K562 (cell line): Measurements from ENCODE around the gene ANKRD11. TPM values are rescaled to one million over a fixed set of nuclear protein-coding genes. Genes with fewer than 3 reads are reported as not detected.

Experiments used
- polyA plus RNA-seq, 8 experiments: library from polyadenylated mRNA; depleted of rRNA in 4 of 8; stranded (reverse) in 5 of 8; unstranded in 3 of 8; fragments of >200 nt; fragmentation: Nextera tagmentation in 2 of 8; fragmentation: Illumina TruSeq in 1 of 8; extraction: Ambion mirVana in 2 of 8; extraction: Trizol in 1 of 8; gene quantifications; 2 replicates each; pipeline versions ENCODE4 v1.2.1 to v1.2.3, GENCODE V29; 2011 to 2014; ENCODE audit warnings: inconsistent platforms in 1 of 8, missing spikeins in 1 of 8
- total RNA-seq, 7 experiments: library from RNA; depleted of rRNA in 6 of 7; stranded (reverse); fragments of >200 nt in 6 of 7; fragmentation: Illumina TruSeq in 2 of 7; extraction: Trizol in 2 of 7; gene quantifications; 2 replicates each; pipeline versions ENCODE4 v1.2.1 to v1.2.3, GENCODE V29; 2011 to 2021; ENCODE audit warnings: low replicate concordance in 1 of 7
- TF ChIP-seq, protein P1 (sequence below): fragments of 250-450 bp; sonication (Bioruptor Pico); IDR thresholded peaks from 2 replicates; pipeline ENCODE4 v1.4.0; 2020
- TF ChIP-seq, protein P2 (sequence below): sonication (generic); formaldehyde crosslinking; IDR thresholded peaks from 2 replicates; pipeline ENCODE4 v1.8.1; 2022; ENCODE audit warnings: missing genetic modification reagents

Gene ANKRD11
- total and polyA plus RNA-seq, 9 of the 15 experiments (the other 6 are each of a cell fraction or from before 2014, with no cell fraction given), result 4.7 to 126 (median 31.7) TPM

DNA sequence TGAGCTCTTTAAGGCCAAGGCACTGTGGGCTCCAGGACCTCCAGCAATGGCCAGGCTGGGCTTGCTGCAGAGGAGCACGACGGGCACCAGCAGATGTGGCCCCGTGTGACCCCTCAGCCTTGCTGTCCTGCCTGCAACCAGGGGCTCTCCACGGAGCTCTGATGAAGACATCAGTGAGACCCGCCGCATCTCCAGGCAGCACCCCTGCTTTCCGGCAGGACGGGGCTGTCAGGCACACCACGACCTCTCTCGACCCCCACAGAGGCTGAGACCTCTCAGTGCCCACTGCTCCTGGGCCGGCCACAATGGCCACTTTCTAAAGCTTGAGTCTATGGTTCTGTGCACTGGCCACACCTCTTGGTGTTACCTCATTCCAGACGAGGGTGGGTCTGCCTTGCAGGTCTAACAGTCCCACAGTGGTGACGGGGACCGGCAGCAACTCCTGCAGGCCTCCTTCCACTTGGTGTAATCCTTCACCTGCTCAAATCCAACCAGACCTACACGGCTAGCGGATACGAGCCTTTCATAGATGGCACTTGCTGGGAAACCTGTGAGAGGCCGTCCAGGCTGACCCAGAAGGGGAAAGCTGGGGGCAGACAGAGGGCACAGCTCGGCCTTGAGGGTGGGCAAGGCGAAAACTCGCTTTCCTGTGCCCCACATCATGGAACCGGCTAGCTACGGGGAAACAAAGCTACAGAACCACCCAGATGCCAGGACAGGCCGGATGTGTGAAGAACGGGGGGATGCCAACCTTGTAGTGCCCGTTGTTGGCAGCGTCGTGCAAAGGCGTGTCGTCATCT is 202.4 kb downstream of the ANKRD11 start (continued):
- TF ChIP-seq, protein P1, sequence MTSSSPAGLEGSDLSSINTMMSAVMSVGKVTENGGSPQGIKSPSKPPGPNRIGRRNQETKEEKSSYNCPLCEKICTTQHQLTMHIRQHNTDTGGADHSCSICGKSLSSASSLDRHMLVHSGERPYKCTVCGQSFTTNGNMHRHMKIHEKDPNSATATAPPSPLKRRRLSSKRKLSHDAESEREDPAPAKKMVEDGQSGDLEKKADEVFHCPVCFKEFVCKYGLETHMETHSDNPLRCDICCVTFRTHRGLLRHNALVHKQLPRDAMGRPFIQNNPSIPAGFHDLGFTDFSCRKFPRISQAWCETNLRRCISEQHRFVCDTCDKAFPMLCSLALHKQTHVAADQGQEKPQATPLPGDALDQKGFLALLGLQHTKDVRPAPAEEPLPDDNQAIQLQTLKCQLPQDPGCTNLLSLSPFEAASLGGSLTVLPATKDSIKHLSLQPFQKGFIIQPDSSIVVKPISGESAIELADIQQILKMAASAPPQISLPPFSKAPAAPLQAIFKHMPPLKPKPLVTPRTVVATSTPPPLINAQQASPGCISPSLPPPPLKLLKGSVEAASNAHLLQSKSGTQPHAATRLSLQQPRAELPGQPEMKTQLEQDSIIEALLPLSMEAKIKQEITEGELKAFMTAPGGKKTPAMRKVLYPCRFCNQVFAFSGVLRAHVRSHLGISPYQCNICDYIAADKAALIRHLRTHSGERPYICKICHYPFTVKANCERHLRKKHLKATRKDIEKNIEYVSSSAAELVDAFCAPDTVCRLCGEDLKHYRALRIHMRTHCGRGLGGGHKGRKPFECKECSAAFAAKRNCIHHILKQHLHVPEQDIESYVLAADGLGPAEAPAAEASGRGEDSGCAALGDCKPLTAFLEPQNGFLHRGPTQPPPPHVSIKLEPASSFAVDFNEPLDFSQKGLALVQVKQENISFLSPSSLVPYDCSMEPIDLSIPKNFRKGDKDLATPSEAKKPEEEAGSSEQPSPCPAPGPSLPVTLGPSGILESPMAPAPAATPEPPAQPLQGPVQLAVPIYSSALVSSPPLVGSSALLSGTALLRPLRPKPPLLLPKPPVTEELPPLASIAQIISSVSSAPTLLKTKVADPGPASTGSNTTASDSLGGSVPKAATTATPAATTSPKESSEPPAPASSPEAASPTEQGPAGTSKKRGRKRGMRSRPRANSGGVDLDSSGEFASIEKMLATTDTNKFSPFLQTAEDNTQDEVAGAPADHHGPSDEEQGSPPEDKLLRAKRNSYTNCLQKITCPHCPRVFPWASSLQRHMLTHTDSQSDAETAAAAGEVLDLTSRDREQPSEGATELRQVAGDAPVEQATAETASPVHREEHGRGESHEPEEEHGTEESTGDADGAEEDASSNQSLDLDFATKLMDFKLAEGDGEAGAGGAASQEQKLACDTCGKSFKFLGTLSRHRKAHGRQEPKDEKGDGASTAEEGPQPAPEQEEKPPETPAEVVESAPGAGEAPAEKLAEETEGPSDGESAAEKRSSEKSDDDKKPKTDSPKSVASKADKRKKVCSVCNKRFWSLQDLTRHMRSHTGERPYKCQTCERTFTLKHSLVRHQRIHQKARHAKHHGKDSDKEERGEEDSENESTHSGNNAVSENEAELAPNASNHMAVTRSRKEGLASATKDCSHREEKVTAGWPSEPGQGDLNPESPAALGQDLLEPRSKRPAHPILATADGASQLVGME (CRISPR knock-in tag), result no peak
- TF ChIP-seq, protein P2, sequence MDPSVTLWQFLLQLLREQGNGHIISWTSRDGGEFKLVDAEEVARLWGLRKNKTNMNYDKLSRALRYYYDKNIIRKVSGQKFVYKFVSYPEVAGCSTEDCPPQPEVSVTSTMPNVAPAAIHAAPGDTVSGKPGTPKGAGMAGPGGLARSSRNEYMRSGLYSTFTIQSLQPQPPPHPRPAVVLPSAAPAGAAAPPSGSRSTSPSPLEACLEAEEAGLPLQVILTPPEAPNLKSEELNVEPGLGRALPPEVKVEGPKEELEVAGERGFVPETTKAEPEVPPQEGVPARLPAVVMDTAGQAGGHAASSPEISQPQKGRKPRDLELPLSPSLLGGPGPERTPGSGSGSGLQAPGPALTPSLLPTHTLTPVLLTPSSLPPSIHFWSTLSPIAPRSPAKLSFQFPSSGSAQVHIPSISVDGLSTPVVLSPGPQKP (CRISPR knock-in tag), result no peak
